Amniotic stem cell (primary cell): ENCODE results near the gene CD70.
"Not testable (repeated sequence)": the region's sequence is repeated elsewhere in the genome, so short reads cannot be mapped to it uniquely, and the experiment has no call there.

ENCODE experiments used
- DNase-seq: peaks from one replicate; lab custom pipeline; 2025; lab: John Stamatoyannopoulos, UW

Gene CD70

GRCh38 chr19:6570764-6571163, 20.2 kb downstream of the CD70 start:
- DNase-seq, result no peak

DNA sequence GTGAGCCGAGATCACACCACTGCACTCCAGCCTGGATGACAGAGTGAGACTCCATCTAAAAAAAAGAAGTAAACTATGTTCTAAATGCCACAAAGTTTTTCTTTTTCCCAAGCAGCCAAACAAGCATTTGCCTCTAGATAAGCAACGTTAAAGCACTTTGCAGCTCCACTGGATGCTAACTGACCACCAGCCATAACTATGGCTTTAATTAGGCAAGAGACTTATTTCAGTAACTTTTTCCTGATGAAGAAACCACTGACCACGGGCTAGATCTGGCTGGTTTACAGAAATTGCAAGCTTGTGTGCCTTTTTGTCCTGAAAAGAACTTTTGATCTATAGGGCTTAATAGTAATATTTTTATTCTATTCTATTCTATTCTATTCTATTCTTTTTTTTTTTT, 22.1 kb downstream of the CD70 start:
- DNase-seq, result no peak

DNA sequence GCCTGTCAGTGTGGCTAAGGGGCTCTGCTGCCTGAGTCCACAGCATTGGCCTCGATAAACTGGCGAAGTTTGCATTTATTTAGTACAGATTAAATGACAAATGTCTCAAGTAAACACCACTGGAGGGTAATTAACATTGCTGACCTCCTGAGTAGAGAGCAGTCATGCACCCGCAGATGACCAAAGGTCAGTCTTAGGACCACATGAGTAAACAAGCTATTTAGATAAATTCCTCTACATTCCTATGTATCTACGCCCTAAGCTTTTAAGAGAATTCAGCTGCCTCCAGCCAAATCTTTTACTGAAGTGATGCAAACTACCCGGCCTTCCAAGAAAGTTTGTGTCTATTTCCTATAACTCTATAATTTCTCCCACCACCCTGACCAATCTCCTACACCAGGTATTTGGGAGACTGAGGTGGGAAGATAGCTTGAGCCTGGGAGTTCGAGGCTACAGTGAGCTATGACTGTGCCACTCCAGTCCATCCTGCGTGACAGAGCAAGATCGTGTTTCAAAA, 22.9 kb downstream of the CD70 start:
- DNase-seq, result no peak

DNA sequence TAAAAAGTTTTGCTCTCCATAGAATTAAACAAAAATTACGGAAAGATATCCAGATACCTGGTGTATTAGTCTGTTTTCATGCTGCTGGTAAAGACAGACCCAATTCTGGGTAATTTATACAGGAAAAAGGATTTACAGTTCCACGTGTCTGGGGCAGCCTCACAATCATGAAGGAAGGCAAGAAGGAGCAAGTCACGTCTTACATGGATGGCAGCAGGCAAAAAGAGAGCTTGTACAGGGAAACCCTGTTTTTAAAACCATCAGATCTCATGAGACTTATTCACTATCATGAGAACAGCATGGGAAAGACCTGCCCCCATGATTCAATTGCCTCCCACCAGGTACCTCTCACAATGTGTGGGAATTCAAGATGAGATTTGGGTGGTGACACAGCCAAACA, 24.2 kb downstream of the CD70 start:
- DNase-seq, result not testable (repeated sequence)

DNA sequence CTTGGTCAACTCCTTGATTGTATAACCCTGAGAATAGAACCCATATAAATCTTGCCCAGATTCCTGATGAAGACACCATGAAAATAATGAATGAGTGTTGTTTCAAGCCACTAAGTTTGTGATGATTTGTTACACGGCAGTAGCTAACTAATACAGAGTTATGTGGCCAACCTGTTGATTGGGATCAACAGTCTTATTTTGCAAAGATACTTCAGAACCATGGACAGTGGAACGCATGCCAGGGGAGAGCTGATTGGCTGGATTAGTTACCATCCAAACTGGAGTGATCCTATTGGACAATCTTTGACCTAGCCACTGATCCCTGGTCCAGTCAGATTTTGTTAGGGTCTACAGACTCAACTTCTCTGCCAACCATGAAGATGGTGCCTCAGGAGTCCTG, 26.6 kb downstream of the CD70 start:
- no peak for DNase-seq

GRCh38 chr19:6562437-6562836, 28.5 kb downstream of the CD70 start:
- not testable (repeated sequence) for DNase-seq

GRCh38 chr19:6556480-6557195, 34.3 kb downstream of the CD70 start:
- no peak for DNase-seq

GRCh38 chr19:6556043-6556449, 34.9 kb downstream of the CD70 start:
- DNase-seq, result no peak

- DNase-seq, result no peak
These were observed 39.1 kb downstream of the CD70 start for GRCh38 chr19:6551607-6552450.

- DNase-seq, result no peak
These were observed 39.9 kb downstream of the CD70 start for GRCh38 chr19:6551091-6551490.

DNA sequence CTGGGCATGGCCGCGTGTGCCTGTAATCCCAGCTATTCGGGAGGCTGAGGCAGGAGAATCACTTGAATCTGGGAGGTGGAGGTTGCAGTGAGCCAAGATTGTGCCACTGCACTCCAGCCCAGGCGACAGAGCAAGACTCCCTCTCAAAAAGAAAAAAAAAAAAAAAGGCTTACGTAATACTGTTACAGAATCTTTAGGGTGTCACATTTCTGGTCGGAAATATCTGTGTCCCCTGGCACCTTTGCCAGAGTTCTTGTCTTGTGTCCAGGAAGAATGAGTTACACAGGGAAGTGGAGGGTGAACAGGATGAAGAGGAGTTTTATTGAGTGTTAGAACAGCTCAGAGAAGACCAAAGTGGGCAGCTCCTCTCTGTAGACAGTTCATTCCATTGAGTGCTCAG, 40.3 kb downstream of the CD70 start:
- DNase-seq, result not testable (repeated sequence)

- no peak for DNase-seq
These were observed 47.0 kb downstream of the CD70 start for GRCh38 chr19:6543866-6544347.

GRCh38 chr19:6540918-6541689, 49.8 kb downstream of the CD70 start:
- DNase-seq, result no peak

DNA sequence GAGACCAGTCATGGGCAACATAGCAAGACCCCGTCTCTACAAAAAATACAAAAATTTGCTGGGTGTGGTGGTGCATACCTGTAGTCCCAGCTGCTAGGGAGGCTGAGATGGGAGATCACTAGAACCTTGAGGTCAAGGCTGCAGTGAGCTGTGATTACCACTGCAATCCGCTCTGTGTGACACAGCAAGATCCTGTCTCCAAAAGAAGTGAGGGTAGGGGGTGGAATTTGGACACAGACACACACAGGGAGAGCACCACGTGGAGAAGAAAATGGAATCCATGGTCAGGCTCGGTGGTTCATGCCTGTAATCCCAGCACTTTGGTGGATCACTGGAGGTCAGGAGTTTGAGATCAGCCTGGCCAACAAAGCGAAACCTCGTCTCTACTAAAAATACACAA, 51.4 kb downstream of the CD70 start:
- no peak for DNase-seq
